SH-SY5Y (cell line): Measurements from ENCODE around the gene SCYL3.

Experiments used
- GATA2 ChIP-seq: IDR thresholded peaks from 2 replicates; pipeline ENCODE4 v1.6.1; 2011; ENCODE audit warnings: mild to moderate bottlenecking, low read depth, low read length
- GATA3 ChIP-seq: IDR thresholded peaks from 2 replicates; pipeline ENCODE4 v1.6.1; 2011; ENCODE audit warnings: low read depth, mild to moderate bottlenecking, low read length, moderate library complexity

- TF ChIP-seq GATA3 = no peak
- no peak for TF ChIP-seq GATA2
Measured at GRCh38 chr1:169859001-169859400, 34.7 kb downstream of the SCYL3 start.
